Coronary artery (tissue), 2 donors: Measurements from ENCODE around the gene RNASEH2A.

Source experiments
- DNase-seq: peaks from one replicate; pipeline ENCODE4 v3.0.0-alpha.2; 2017; ENCODE audit warnings: low spot score
- H3K27ac ChIP-seq, 2 donors: fragments of 200-600 bp; sonication (generic); one replicate each; pipeline ENCODE4 v1.5.1; 2016 to 2019
- H3K4me3 ChIP-seq: fragments of 200-600 bp; sonication (generic); 2 replicates; pipeline ENCODE4 v1.5.1; 2016; ENCODE audit warnings: mild to moderate bottlenecking, moderate library complexity
- CTCF ChIP-seq: fragments of 200-600 bp; sonication (generic); IDR thresholded peaks from one replicate; pipeline ENCODE4 v1.5.1; 2019; ENCODE audit warnings: antibody characterized with exemption

Gene RNASEH2A

DNA sequence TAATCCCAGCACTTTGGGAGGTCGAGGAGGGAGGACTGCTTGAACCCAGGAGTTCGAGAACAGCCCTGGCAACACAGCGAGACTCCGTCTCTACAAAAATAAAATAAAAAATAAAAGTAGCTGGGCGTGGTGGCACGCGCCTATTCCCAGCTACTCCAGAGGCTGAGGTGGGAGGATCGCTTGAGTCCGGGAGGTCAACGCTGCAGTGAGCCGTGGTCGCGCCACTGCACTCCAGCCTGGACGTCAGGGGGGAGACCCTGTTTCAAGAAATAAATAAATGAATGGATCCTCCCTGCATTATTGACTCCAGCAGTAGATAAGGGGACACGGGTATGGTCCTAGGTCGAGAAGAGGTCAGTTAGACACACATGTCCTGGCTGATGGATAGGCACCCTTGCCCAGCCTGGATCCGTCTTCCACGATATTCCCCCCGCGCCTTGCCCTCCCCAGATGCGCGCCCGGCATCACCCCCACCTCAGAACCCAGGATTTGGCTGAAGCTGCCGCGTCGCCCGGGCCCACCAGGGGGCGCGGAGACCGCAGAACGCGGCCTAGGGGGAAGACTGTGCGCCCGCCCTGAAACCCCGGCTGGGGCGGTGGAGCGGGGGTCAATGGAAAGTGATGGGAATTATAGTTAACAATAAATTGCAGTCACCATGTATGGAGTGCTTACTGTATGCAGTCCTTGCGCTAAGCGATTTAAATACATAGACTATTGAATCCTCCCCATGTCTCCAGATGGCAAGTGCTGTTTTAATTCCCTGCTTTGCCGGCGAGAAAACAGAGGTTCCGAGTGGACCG is 29.0 kb upstream of the RNASEH2A start:
- peak overlapping the region; percentile 88 to 100 for H3K27ac ChIP-seq
- H3K4me3 ChIP-seq = peak overlapping the region; percentile 91
- DNase-seq = peak; percentile 92
- peak; percentile 94 for TF ChIP-seq CTCF

- H3K27ac ChIP-seq = peak overlapping the region; percentile 88 to 100
- peak overlapping the region; percentile 91 for H3K4me3 ChIP-seq
- DNase-seq = peak; percentile 87
- no peak for TF ChIP-seq CTCF
Observed at GRCh38 chr19:12778017-12778904, 28.1 kb upstream of the RNASEH2A start.

DNA sequence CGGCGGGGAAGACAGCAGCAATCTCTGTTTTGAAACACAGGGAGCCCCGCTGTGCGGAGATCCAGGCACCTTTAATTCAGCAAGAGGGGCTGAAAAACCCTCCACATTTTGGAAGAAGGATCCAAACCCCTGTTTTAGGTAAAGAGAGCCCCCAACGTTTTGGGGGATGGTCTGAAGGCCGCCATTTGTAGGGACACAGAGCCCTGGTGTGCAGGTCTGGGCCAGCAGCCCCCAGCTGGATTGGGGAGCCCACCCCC is 27.6 kb upstream of the RNASEH2A start:
- peak overlapping the region; percentile 91 for H3K4me3 ChIP-seq
- H3K27ac ChIP-seq = peak overlapping the region; percentile 88 to 100
- no peak for DNase-seq
- no peak for TF ChIP-seq CTCF

- TF ChIP-seq CTCF = no peak
- H3K4me3 ChIP-seq = peak overlapping the region; percentile 91
- peak; percentile 90 for DNase-seq
- peak overlapping the region; percentile 88 to 100 for H3K27ac ChIP-seq
Observed at GRCh38 chr19:12779162-12779993, 27.0 kb upstream of the RNASEH2A start.

- H3K4me3 ChIP-seq = peak overlapping the region; percentile 75
- TF ChIP-seq CTCF = no peak
- DNase-seq = no peak
- H3K27ac ChIP-seq = peak overlapping the region; percentile 97 to 99
Observed at GRCh38 chr19:12782174-12782423, 24.3 kb upstream of the RNASEH2A start.

DNA sequence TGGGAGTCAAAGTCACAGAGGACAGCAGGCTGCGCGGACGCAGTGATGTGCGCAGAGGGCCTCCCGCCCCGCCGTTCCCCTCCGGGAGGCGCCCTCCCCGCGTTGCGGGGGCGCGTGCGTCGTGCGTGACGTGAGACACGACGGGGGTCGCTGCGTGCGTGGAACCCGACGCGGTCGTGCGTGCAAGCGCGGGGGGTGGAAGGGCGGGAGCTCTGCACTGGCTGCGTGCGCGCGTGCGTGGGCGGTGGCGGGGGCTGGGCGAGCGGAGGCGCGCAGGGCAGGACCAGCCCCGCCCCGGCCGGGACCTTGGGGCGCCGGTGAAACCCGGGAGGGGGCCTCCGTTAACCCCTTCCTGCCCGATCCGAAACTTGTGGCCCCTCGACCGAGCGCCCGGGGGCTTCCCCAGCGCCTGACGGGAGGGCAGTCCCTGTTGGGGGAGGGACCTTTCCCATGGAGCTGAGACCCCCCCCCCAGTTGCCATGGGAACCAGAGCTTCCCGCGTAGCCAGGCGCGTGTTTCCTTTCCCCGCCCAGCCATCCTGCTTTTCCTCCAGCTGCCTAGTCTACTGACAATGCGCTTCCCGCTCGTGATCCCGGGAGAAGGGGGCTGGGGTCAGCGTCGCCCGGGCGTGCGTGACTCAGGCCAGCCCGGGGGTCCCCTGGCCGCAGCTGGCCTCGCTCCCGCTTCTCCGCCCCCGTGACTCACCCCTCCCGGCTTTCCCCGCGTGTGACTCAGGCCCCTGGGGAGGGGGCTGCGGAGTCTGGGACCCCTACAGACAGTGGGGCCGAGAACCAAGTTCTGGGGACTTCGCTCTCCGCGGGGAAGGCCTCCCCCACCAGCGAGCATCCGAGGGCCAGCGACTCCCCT is 23.7 kb upstream of the RNASEH2A start:
- Histone ChIP-seq H3K4me3 (peak overlapping the region; percentile 75), H3K27ac (peak overlapping the region; percentile 97 to 99)
- DNase-seq = peak; percentile 94
- no peak for TF ChIP-seq CTCF
